Parathyroid adenoma (tissue), 2 donors: ENCODE results near the gene ESRRA.

Experiments used
- H2AFZ ChIP-seq: fragments of 300-600 bp; sonication (generic); one replicate; pipeline ENCODE4 v1.7.0; 2017; ENCODE audit warnings: antibody characterized with exemption, mild to moderate bottlenecking
- H3K27ac ChIP-seq: fragments of 300-600 bp; sonication (generic); one replicate; pipeline ENCODE4 v1.7.0; 2017
- H3K27me3 ChIP-seq: fragments of 300-600 bp; sonication (generic); one replicate; pipeline ENCODE4 v1.7.0; 2017; ENCODE audit warnings: low read length; ENCODE audit not compliant: control insufficient read depth, insufficient read depth
- H3K36me3 ChIP-seq: fragments of 300-600 bp; sonication (generic); one replicate; pipeline ENCODE4 v1.7.0; 2017; ENCODE audit warnings: low read length; ENCODE audit not compliant: control insufficient read depth, insufficient read depth
- H3K4me1 ChIP-seq: fragments of 300-600 bp; sonication (generic); one replicate; pipeline ENCODE4 v1.7.0; 2017; ENCODE audit warnings: control low read depth
- H3K4me2 ChIP-seq: fragments of 300-600 bp; sonication (generic); one replicate; pipeline ENCODE4 v1.7.0; 2017; ENCODE audit warnings: low read length
- H3K4me3 ChIP-seq: fragments of 300-600 bp; sonication (generic); one replicate; pipeline ENCODE4 v1.7.0; 2017; ENCODE audit warnings: low read depth, low read length
- H3K79me2 ChIP-seq: fragments of 300-600 bp; sonication (generic); one replicate; pipeline ENCODE4 v1.7.0; 2017; ENCODE audit warnings: control low read depth
- H3K9ac ChIP-seq: fragments of 300-600 bp; sonication (generic); one replicate; pipeline ENCODE4 v1.7.0; 2017; ENCODE audit warnings: mild to moderate bottlenecking
- H3K9me3 ChIP-seq: fragments of 300-600 bp; sonication (generic); one replicate; pipeline ENCODE4 v1.7.0; 2017; ENCODE audit warnings: low read length; ENCODE audit not compliant: control insufficient read depth
- TF ChIP-seq, protein P1 (sequence below): fragments of 300-600 bp; sonication (generic); IDR thresholded peaks from one replicate; pipeline ENCODE4 v1.7.0; 2017; ENCODE audit warnings: antibody characterized with exemption, mild to moderate bottlenecking
- donor health status: primary hyperparathyroidism.

ESRRA gene

DNA sequence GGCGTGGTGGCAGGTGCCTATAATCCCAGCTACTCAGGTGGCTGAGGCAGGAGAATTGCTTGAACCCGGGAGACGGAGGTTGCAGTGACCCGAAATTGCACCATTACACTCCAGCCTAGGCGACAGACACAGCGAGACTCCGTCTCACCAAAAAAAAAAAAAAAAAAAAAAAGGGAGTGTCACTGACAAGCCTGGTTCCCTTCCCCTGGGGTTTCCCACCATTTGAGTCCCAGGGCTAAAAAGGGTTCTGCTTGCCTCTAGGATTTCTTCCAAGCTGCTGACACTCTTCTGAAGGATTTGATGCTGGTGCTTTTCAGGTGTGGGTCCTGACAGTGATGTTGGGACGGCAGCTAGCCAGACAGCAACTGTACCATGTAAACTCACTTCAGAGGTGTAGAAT lies 33.4 kb downstream of the ESRRA start:
- Histone ChIP-seq H3K36me3 (no peaks in the 10 kb centered on the region), H3K4me1 (no peaks in the 10 kb centered on the region), H2AFZ (no peak overlapping the region), H3K4me2 (no peak overlapping the region), H3K9ac (no peak overlapping the region), H3K4me3 (no peak overlapping the region), H3K27me3 (no peaks in the 10 kb centered on the region), H3K9me3 (no peaks in the 10 kb centered on the region), H3K79me2 (no peaks in the 10 kb centered on the region), H3K27ac (no peak overlapping the region)
- TF ChIP-seq, protein P1, sequence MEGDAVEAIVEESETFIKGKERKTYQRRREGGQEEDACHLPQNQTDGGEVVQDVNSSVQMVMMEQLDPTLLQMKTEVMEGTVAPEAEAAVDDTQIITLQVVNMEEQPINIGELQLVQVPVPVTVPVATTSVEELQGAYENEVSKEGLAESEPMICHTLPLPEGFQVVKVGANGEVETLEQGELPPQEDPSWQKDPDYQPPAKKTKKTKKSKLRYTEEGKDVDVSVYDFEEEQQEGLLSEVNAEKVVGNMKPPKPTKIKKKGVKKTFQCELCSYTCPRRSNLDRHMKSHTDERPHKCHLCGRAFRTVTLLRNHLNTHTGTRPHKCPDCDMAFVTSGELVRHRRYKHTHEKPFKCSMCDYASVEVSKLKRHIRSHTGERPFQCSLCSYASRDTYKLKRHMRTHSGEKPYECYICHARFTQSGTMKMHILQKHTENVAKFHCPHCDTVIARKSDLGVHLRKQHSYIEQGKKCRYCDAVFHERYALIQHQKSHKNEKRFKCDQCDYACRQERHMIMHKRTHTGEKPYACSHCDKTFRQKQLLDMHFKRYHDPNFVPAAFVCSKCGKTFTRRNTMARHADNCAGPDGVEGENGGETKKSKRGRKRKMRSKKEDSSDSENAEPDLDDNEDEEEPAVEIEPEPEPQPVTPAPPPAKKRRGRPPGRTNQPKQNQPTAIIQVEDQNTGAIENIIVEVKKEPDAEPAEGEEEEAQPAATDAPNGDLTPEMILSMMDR: no peak

DNA sequence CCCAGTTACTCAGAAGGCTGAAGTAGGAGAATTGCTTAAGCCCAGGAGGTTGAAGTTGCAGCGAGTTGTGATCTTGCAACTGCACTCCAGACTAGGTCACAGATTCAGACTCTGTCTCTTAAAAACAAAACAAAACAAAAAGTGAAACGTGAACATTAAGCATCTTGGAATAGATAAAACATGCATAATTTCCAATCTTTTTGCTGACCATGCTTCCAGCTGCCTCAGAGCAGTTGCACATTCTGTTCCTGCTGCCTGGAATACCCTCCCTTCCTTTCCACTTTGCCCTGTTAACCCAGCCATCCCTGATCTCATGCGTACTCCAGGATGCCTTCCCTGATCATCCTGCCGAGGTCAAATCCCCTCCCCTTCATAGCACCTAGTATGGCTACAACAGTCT lies 34.0 kb downstream of the ESRRA start:
- Histone ChIP-seq H3K4me1 (no peaks in the 10 kb centered on the region), H3K27me3 (no peaks in the 10 kb centered on the region), H3K27ac (no peak overlapping the region), H2AFZ (no peak overlapping the region), H3K36me3 (no peaks in the 10 kb centered on the region), H3K79me2 (no peaks in the 10 kb centered on the region), H3K4me2 (no peak overlapping the region), H3K9me3 (no peaks in the 10 kb centered on the region), H3K4me3 (no peak overlapping the region), H3K9ac (no peak overlapping the region)
- TF ChIP-seq, protein P1: no peak

DNA sequence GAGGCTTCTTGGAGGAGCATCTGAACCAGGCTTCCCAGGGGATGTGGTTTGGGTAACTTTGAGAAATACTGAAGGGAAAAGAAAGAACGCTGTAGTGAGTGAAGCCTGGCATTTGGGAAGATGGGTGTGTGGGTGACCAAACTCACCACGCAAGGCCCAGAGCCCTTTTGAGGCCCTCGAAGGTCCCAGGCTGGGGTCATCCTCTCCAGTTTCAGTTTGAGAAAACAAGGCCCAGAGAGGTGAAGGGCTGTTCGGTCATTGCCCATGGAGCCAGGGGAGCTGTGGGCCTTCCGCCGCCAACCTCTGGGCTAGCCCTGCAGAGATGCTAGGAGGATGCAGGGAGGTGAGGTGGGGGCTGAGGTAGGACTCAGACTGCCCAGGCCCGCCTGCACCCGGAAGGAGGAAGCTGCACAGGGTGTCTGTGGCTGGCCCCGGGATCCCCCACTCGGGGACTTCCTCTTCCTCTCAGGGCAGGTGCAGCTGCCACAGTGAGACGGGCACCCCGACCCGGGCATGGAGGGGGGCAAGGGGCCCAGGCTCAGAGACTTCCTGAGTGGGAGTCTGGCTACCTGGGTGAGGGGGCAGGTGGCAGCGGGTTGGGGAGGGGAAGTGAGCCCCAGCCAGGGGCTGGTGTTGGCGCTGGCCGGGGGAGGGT lies 34.6 kb downstream of the ESRRA start, which contains the start of gene CCDC88B:
Gene CCDC88B (plus strand): TSS at position 451 of the 655 bp plus-strand sequence. CDS start 63 bp downstream, at position 514.
- H3K4me2 ChIP-seq: no peak within 1 kb of the TSS
- no peaks in the 10 kb centered on the region for H3K9me3 ChIP-seq
- H2AFZ ChIP-seq: no peak within 1 kb of the TSS
- no peaks in the 10 kb centered on the region for H3K36me3 ChIP-seq
- no peaks in the 10 kb centered on the region for H3K79me2 ChIP-seq
- H3K4me3 ChIP-seq: no peak within 1 kb of the TSS
- no peaks in the 10 kb centered on the region for H3K4me1 ChIP-seq
- H3K27ac ChIP-seq: no peak within 1 kb of the TSS
- H3K27me3 ChIP-seq: no peaks in the 10 kb centered on the region
- TF ChIP-seq, protein P1: no peak
- H3K9ac ChIP-seq: no peak within 1 kb of the TSS

DNA sequence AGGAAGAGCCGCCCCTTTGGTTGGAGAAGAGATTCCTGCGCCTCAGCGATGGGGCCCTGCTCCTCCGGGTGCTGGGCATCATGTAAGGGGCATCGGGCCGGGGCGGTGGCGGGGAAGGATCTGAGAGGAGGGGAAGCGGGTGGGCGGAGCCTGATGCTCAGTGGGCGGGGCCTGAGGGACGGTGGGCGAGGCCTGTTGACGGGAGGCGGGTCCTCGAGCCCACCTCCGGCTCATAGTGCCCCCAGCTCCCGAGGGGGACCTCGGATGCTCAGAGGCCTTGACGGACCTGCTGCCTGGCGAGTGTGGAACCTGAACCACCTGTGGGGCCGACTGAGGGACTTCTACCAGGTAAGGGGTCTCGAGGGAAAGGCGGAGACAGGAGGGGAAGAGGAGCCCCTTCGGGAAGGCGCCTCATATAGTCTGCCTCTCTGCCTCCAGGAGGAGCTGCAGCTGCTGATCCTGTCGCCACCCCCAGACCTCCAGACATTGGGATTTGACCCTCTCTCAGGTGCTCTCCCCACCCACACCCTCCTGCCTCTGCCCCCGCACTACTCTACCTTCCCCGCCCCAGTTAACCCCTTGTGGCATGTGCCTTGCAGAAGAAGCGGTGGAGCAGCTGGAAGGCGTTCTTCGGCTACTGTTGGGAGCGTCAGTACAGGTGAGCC lies 35.5 kb downstream of the ESRRA start:
- no peak overlapping the region for H3K4me3 ChIP-seq
- no peak overlapping the region for H3K27ac ChIP-seq
- H3K4me1 ChIP-seq: no peaks in the 10 kb centered on the region
- no peaks in the 10 kb centered on the region for H3K36me3 ChIP-seq
- H3K79me2 ChIP-seq: no peaks in the 10 kb centered on the region
- no peak overlapping the region for H3K9ac ChIP-seq
- H3K9me3 ChIP-seq: no peaks in the 10 kb centered on the region
- H2AFZ ChIP-seq: no peak overlapping the region
- H3K27me3 ChIP-seq: no peaks in the 10 kb centered on the region
- TF ChIP-seq, protein P1: no peak
- no peak overlapping the region for H3K4me2 ChIP-seq
